Fibroblast of lung (primary cell): ENCODE data around the gene PAM.

Experiments used
- CTCF ChIP-seq, 2 donors: IDR thresholded peaks in 1 of 2; conservative IDR thresholded peaks in 1 of 2; 1 replicate in 1 of 2; 2 replicates in 1 of 2; pipeline ENCODE4 v1.5.1; 2011 to 2012; ENCODE audit warnings: low read length in 2 of 2, control low read depth in 1 of 2, inconsistent platforms in 1 of 2, low read depth in 1 of 2, mild to moderate bottlenecking in 1 of 2
- EZH2 ChIP-seq: IDR thresholded peaks from 2 replicates; pipeline ENCODE4 v1.5.1; 2012; ENCODE audit warnings: low read length, control low read depth, mild to moderate bottlenecking; ENCODE audit errors: missing control alignments

- TF ChIP-seq CTCF (conservative IDR thresholded peaks at IDR 0.05 in 1 of 2, IDR thresholded peaks at IDR 0.05 in 1 of 2; ENCODE audit: low read depth in 1 of 2, low read length in 2 of 2): no peak
- no peak for TF ChIP-seq EZH2
Observed at GRCh38 chr5:102974177-102974576, 219.1 kb downstream of the PAM start.
